DMS53 treated with DMSO at 0.1 percent for 48 hours (cell line): ENCODE results near the gene REPS2.

Experiments used
- DNase-seq: peaks from one replicate; lab custom pipeline; 2025; ENCODE audit not compliant: unreplicated experiment; lab: John Stamatoyannopoulos, UW

Gene REPS2

GRCh38 chrX:17032351-17032750 is 85.9 kb downstream of the REPS2 start:
- no peak for DNase-seq

- no peak for DNase-seq
Observed at GRCh38 chrX:17033225-17033624, 86.8 kb downstream of the REPS2 start.

- DNase-seq = no peak
Observed at GRCh38 chrX:17035111-17035510, 88.7 kb downstream of the REPS2 start.

GRCh38 chrX:17036171-17036961 is 89.9 kb downstream of the REPS2 start:
- DNase-seq = no peak

- DNase-seq = no peak
Observed at GRCh38 chrX:17038277-17038676, 91.8 kb downstream of the REPS2 start.

GRCh38 chrX:17038681-17039161 is 92.3 kb downstream of the REPS2 start:
- DNase-seq = no peak

- no peak for DNase-seq
Observed at GRCh38 chrX:17039826-17040225, 93.4 kb downstream of the REPS2 start.

GRCh38 chrX:17040711-17041110 is 94.3 kb downstream of the REPS2 start:
- DNase-seq = no peak

GRCh38 chrX:17042037-17042436 is 95.6 kb downstream of the REPS2 start:
- no peak for DNase-seq

- DNase-seq = peak; percentile 55
Observed at GRCh38 chrX:17046478-17047097, 100.1 kb downstream of the REPS2 start.

GRCh38 chrX:17047224-17047623 is 100.8 kb downstream of the REPS2 start:
- DNase-seq = no peak

- DNase-seq = no peak
Observed at GRCh38 chrX:17052210-17052609, 105.8 kb downstream of the REPS2 start.

- no peak for DNase-seq
Observed at GRCh38 chrX:17052793-17053192, 106.3 kb downstream of the REPS2 start.

- no peak for DNase-seq
Observed at GRCh38 chrX:17053502-17053901, 107.0 kb downstream of the REPS2 start.

GRCh38 chrX:17056868-17057608 is 110.6 kb downstream of the REPS2 start:
- no peak for DNase-seq

GRCh38 chrX:17062065-17062464 is 115.6 kb downstream of the REPS2 start:
- DNase-seq = no peak

- no peak for DNase-seq
Observed at GRCh38 chrX:17065100-17065499, 118.6 kb downstream of the REPS2 start.

- no peak for DNase-seq
Observed at GRCh38 chrX:17067534-17067933, 121.1 kb downstream of the REPS2 start.

GRCh38 chrX:17072301-17072700 is 125.8 kb downstream of the REPS2 start:
- no peak for DNase-seq

GRCh38 chrX:17072721-17073230 is 126.3 kb downstream of the REPS2 start:
- DNase-seq = no peak

- DNase-seq = no peak
Observed at GRCh38 chrX:17075004-17075403, 128.5 kb downstream of the REPS2 start.

GRCh38 chrX:17077361-17077760 is 130.9 kb downstream of the REPS2 start:
- no peak for DNase-seq
